Fibroblast of upper back skin (primary cell): ENCODE results near the gene REELD1.

Source experiments
- DNase-seq: peaks from one replicate; pipeline ENCODE4 v3.0.0-alpha.2; 2013

Gene REELD1

DNA sequence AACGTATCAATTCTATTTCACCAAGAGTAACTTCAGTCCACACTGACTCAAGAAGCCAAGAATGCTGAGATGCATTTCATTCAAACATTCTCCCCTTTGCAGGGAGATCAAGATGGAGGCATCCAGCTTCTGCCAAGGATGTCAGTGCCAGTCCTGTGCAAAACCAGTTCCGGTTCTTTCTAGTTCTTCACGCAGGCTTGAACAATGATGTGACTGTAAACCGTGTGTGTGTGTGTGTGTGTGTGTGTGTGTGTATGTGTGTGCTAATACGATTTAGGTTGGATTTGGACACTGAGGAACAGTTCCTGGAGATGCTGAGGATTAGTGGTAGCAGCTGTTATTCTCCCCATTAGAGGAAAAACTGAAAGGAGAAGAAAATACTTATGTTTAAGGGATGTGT lies at the start of gene REELD1:
TSS of gene REELD1 (plus strand) at position 301 of the 400 bp plus-strand sequence. CDS start 2,415 bp downstream, outside the sequence.
- no peak for DNase-seq

GRCh38 chr4:146165221-146165620 lies 49.1 kb upstream of the REELD1 start:
- DNase-seq, result no peak

- peak; percentile 87 for DNase-seq
Measured at GRCh38 chr4:146165840-146166239, 48.5 kb upstream of the REELD1 start.

GRCh38 chr4:146170149-146170548 lies 44.2 kb upstream of the REELD1 start:
- no peak for DNase-seq

GRCh38 chr4:146175541-146176453 lies 38.5 kb upstream of the REELD1 start, which contains the start of gene LSM6:
Gene LSM6, plus strand, starts transcription at chr4:146175718. Its CDS starts 7,204 bp downstream, at chr4:146182922.
- DNase-seq, result peak; percentile 87

- DNase-seq, result no peak
Measured at GRCh38 chr4:146176891-146177290, 37.4 kb upstream of the REELD1 start.

GRCh38 chr4:146178126-146178525 lies 36.2 kb upstream of the REELD1 start:
- no peak for DNase-seq

- no peak for DNase-seq
Measured at GRCh38 chr4:146179784-146180370, 34.5 kb upstream of the REELD1 start.

- no peak for DNase-seq
Measured at GRCh38 chr4:146182443-146182842, 31.9 kb upstream of the REELD1 start.

GRCh38 chr4:146183209-146183608 lies 31.1 kb upstream of the REELD1 start:
- no peak for DNase-seq

- no peak for DNase-seq
Measured at GRCh38 chr4:146186041-146186440, 28.3 kb upstream of the REELD1 start.

DNA sequence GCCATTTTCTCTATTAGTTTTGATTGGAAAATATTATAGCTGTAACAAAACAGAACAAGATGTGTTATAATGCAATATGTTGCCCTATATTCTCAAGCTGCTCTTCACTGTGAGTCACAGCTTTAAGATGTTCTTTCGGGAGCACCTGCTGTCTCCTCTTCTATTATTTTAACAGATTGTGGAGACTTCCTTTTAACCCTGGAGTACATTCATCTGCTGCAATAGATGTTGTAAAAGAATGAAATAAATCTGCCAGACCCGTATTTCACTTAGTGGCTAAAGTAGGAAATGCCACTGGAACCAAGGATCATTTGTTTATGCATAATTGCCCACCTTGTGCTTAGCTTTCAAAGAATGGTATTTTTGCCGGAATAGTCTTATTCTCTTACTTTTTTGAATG lies 27.7 kb upstream of the REELD1 start:
- no peak for DNase-seq

DNA sequence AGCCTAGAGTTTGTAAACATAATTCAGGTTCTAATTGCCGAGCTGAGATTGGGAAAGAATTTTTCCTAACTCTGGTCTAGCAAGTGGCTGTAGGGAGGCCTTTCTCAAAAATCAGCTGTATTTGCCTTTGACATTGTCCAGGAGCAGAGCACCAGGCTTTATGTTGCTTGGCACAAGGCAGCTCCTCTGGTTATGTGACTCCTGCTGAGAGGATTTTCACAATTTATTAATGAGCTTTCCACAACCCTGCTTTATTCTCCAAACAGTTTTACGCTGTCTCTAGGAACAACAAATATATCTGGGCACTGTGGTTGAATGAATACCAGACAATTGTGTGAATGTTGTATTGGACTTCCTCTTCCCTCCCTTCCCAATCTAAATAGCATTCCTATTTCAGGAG lies 23.9 kb upstream of the REELD1 start:
- no peak for DNase-seq

- peak; percentile 10 for DNase-seq
Measured at GRCh38 chr4:146191766-146192458, 22.4 kb upstream of the REELD1 start.

- no peak for DNase-seq
Measured at GRCh38 chr4:146193628-146194027, 20.7 kb upstream of the REELD1 start.

- DNase-seq, result no peak
Measured at GRCh38 chr4:146194212-146194611, 20.1 kb upstream of the REELD1 start.

- no peak for DNase-seq
Measured at GRCh38 chr4:146202665-146203064, 11.7 kb upstream of the REELD1 start.

- no peak for DNase-seq
Measured at GRCh38 chr4:146207410-146207809, 6.9 kb upstream of the REELD1 start.

DNA sequence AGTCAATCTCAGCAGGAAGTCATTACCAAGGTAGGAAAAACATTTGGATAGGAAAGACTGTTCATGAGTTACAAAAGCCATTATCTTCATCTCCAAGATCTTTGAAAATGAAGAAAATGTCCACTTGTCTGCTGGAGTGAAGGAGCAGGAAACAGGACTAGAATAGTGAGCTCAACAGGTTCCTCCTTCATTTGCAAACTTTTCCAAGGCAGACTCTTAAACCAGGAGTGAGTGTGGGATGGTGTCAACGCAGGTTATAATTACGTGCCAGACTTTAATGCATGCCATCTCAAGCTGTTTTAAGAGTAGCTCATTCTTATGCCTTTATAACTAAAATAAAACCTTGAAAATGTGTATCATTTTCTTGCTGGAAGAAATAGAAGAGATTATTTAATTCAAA lies 3.4 kb upstream of the REELD1 start:
- no peak for DNase-seq

DNA sequence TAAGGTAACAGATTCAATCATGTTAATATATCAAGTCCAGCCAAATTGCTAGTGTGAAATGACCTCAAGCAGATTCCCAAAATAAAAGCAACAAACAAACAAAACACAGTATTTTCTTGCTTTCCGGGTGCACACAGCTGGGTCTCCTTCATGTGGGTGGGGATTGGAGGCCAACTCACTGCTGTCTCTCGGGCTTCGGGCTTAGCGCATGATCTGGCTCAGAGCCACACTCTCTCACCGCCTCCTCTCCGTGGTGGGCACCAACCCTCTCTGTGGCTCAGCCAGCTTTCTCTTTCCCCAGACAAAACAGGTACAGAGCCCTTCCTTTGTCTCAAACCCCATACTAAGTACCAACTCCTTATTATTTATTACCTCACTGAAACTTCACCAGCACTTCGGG lies 2.9 kb upstream of the REELD1 start:
- no peak for DNase-seq

GRCh38 chr4:146212781-146213180 lies 1.6 kb upstream of the REELD1 start:
- DNase-seq, result no peak

- DNase-seq, result peak; percentile 37
Measured at GRCh38 chr4:146222313-146222712, 8.0 kb downstream of the REELD1 start.

- DNase-seq, result no peak
Measured at GRCh38 chr4:146224326-146224966, 10.1 kb downstream of the REELD1 start.
